Activated naive CD8-positive, alpha-beta T cell (primary cell): ENCODE results near the gene HPS3.
A peak's percentile ranks its signal among the peaks of the same experiment; 100 is the strongest.
"Not testable (repeated sequence)": the region's sequence is repeated elsewhere in the genome, so short reads cannot be mapped to it uniquely, and the experiment has no call there.

ENCODE experiments used
- H3K27ac Mint-ChIP-seq: one replicate; pipeline ENCODE4 v1.8.0; 2021; ENCODE audit warnings: mixed read lengths
- H3K27me3 Mint-ChIP-seq: one replicate; pipeline ENCODE4 v1.8.0; 2021; ENCODE audit warnings: mixed read lengths
- H3K36me3 Mint-ChIP-seq: one replicate; pipeline ENCODE4 v1.8.0; 2021; ENCODE audit warnings: mixed read lengths
- H3K4me1 Mint-ChIP-seq: one replicate; pipeline ENCODE4 v1.8.0; 2021; ENCODE audit warnings: low read depth, mixed read lengths
- H3K4me3 Mint-ChIP-seq: one replicate; pipeline ENCODE4 v1.8.0; 2021; ENCODE audit warnings: mild to moderate bottlenecking, mixed read lengths
- H3K9me3 Mint-ChIP-seq: one replicate; pipeline ENCODE4 v1.8.0; 2021; ENCODE audit warnings: low read depth, mixed read lengths

The HPS3 gene

GRCh38 chr3:149129326-149130205 lies at the start of gene HPS3:
Gene HPS3, plus strand, starts transcription at chr3:149129638. Its CDS starts 86 bp downstream, at chr3:149129724.
- no peaks in the 10 kb centered on the region for H3K9me3 Mint-ChIP-seq
- peak within 1 kb of the TSS; percentile 87 for H3K27ac Mint-ChIP-seq
- peaks cover 48% of the 10 kb centered on the region for H3K4me1 Mint-ChIP-seq
- peak within 1 kb of the TSS; percentile 97 for H3K4me3 Mint-ChIP-seq
- H3K36me3 Mint-ChIP-seq = no peaks in the 10 kb centered on the region
- H3K27me3 Mint-ChIP-seq = peaks cover 6% of the 10 kb centered on the region

GRCh38 chr3:149080011-149080698 lies 49.3 kb upstream of the HPS3 start:
- Mint-ChIP-seq H3K4me1 (peaks cover 17% of the 10 kb centered on the region), H3K27me3 (no peaks in the 10 kb centered on the region), H3K36me3 (peaks cover 3% of the 10 kb centered on the region), H3K27ac (no peak overlapping the region), H3K9me3 (no peaks in the 10 kb centered on the region), H3K4me3 (no peak overlapping the region)

- H3K36me3 Mint-ChIP-seq = peaks cover 3% of the 10 kb centered on the region
- no peaks in the 10 kb centered on the region for H3K9me3 Mint-ChIP-seq
- peaks cover 20% of the 10 kb centered on the region for H3K4me1 Mint-ChIP-seq
Measured at GRCh38 chr3:149080699-149081091, 48.7 kb upstream of the HPS3 start.

GRCh38 chr3:149081772-149082171 lies 47.7 kb upstream of the HPS3 start:
- Mint-ChIP-seq H3K27me3 (no peaks in the 10 kb centered on the region), H3K27ac (no peak overlapping the region), H3K4me3 (no peak overlapping the region), H3K36me3 (peaks cover 3% of the 10 kb centered on the region), H3K9me3 (no peaks in the 10 kb centered on the region), H3K4me1 (peaks cover 24% of the 10 kb centered on the region)

More at GRCh38 chr3:149080699-149081091, 48.7 kb upstream of the HPS3 start:
- H3K27me3 Mint-ChIP-seq = no peaks in the 10 kb centered on the region
- H3K27ac Mint-ChIP-seq = no peak overlapping the region
- no peak overlapping the region for H3K4me3 Mint-ChIP-seq

- Mint-ChIP-seq H3K9me3 (no peaks in the 10 kb centered on the region), H3K4me1 (peaks cover 22% of the 10 kb centered on the region), H3K27me3 (no peaks in the 10 kb centered on the region), H3K4me3 (peak overlapping the region; percentile 97), H3K27ac (peak overlapping the region; percentile 90), H3K36me3 (no peaks in the 10 kb centered on the region)
Measured at GRCh38 chr3:149085828-149086231, 43.6 kb upstream of the HPS3 start.

- Mint-ChIP-seq H3K9me3 (no peaks in the 10 kb centered on the region), H3K27me3 (no peaks in the 10 kb centered on the region), H3K4me3 (peak within 1 kb of the TSS; percentile 97), H3K36me3 (no peaks in the 10 kb centered on the region), H3K27ac (peak within 1 kb of the TSS; percentile 90), H3K4me1 (peaks cover 22% of the 10 kb centered on the region)
Measured at GRCh38 chr3:149086232-149086988, 43.0 kb upstream of the HPS3 start, which contains the start of gene HLTF. Gene HLTF, minus strand, starts transcription at chr3:149086533. Its CDS starts 197 bp downstream, at chr3:149086336.

- no peak overlapping the region for H3K27ac Mint-ChIP-seq
- H3K4me1 Mint-ChIP-seq = peaks cover 22% of the 10 kb centered on the region
- no peaks in the 10 kb centered on the region for H3K9me3 Mint-ChIP-seq
- H3K36me3 Mint-ChIP-seq = no peaks in the 10 kb centered on the region
- no peaks in the 10 kb centered on the region for H3K27me3 Mint-ChIP-seq
- H3K4me3 Mint-ChIP-seq = peak overlapping the region; percentile 97
Measured at GRCh38 chr3:149087208-149087607, 42.2 kb upstream of the HPS3 start.

- Mint-ChIP-seq H3K4me3 (no peak overlapping the region), H3K4me1 (peaks cover 15% of the 10 kb centered on the region), H3K27me3 (no peaks in the 10 kb centered on the region), H3K27ac (peak overlapping the region; percentile 19), H3K36me3 (no peaks in the 10 kb centered on the region), H3K9me3 (no peaks in the 10 kb centered on the region)
Measured at GRCh38 chr3:149089395-149089794, 40.0 kb upstream of the HPS3 start.

GRCh38 chr3:149090461-149090860 lies 39.0 kb upstream of the HPS3 start:
- no peaks in the 10 kb centered on the region for H3K36me3 Mint-ChIP-seq
- H3K27ac Mint-ChIP-seq = no peak overlapping the region
- no peaks in the 10 kb centered on the region for H3K9me3 Mint-ChIP-seq
- no peak overlapping the region for H3K4me3 Mint-ChIP-seq
- H3K4me1 Mint-ChIP-seq = peaks cover 7% of the 10 kb centered on the region
- H3K27me3 Mint-ChIP-seq = no peaks in the 10 kb centered on the region

GRCh38 chr3:149090907-149091306 lies 38.5 kb upstream of the HPS3 start:
- no peaks in the 10 kb centered on the region for H3K36me3 Mint-ChIP-seq
- H3K4me1 Mint-ChIP-seq = peaks cover 3% of the 10 kb centered on the region
- H3K27ac Mint-ChIP-seq = no peak overlapping the region
- no peaks in the 10 kb centered on the region for H3K9me3 Mint-ChIP-seq
- H3K4me3 Mint-ChIP-seq = no peak overlapping the region
- H3K27me3 Mint-ChIP-seq = no peaks in the 10 kb centered on the region

- Mint-ChIP-seq H3K36me3 (no peaks in the 10 kb centered on the region), H3K27ac (no peak overlapping the region), H3K27me3 (no peaks in the 10 kb centered on the region), H3K4me3 (no peak overlapping the region), H3K9me3 (no peaks in the 10 kb centered on the region), H3K4me1 (no peaks in the 10 kb centered on the region)
Measured at GRCh38 chr3:149091983-149092382, 37.5 kb upstream of the HPS3 start.

- no peak overlapping the region for H3K4me3 Mint-ChIP-seq
Measured at GRCh38 chr3:149095487-149095886, 34.0 kb upstream of the HPS3 start.

GRCh38 chr3:149097987-149098386 lies 31.5 kb upstream of the HPS3 start:
- not testable (repeated sequence) for H3K4me3 Mint-ChIP-seq, H3K9me3 Mint-ChIP-seq, H3K36me3 Mint-ChIP-seq, H3K27me3 Mint-ChIP-seq, H3K27ac Mint-ChIP-seq, H3K4me1 Mint-ChIP-seq

More at GRCh38 chr3:149095487-149095886, 34.0 kb upstream of the HPS3 start:
- H3K36me3 Mint-ChIP-seq = no peaks in the 10 kb centered on the region
- no peaks in the 10 kb centered on the region for H3K27me3 Mint-ChIP-seq
- no peaks in the 10 kb centered on the region for H3K4me1 Mint-ChIP-seq
- no peak overlapping the region for H3K27ac Mint-ChIP-seq
- no peaks in the 10 kb centered on the region for H3K9me3 Mint-ChIP-seq

GRCh38 chr3:149101154-149101553 lies 28.3 kb upstream of the HPS3 start:
- Mint-ChIP-seq H3K4me3 (no peak overlapping the region), H3K36me3 (peaks cover 2% of the 10 kb centered on the region), H3K4me1 (no peaks in the 10 kb centered on the region), H3K9me3 (peaks cover 9% of the 10 kb centered on the region), H3K27me3 (no peaks in the 10 kb centered on the region), H3K27ac (no peak overlapping the region)

GRCh38 chr3:149101641-149102040 lies 27.8 kb upstream of the HPS3 start:
- H3K27me3 Mint-ChIP-seq = no peaks in the 10 kb centered on the region
- no peaks in the 10 kb centered on the region for H3K4me1 Mint-ChIP-seq
- H3K9me3 Mint-ChIP-seq = peaks cover 11% of the 10 kb centered on the region
- H3K27ac Mint-ChIP-seq = no peak overlapping the region
- no peak overlapping the region for H3K4me3 Mint-ChIP-seq
- H3K36me3 Mint-ChIP-seq = peaks cover 2% of the 10 kb centered on the region
